GM15510 (cell line): ENCODE results near the gene NUDT6.

Source experiments
- POLR2A ChIP-seq: IDR thresholded peaks from 3 replicates; pipeline ENCODE4 v1.6.1; 2011; ENCODE audit warnings: borderline replicate concordance; ENCODE audit not compliant: insufficient read length; ENCODE audit errors: extremely low read depth

The NUDT6 gene

GRCh38 chr4:122921971-122922876 lies at the start of gene NUDT6:
TSS of gene NUDT6 (minus strand) at chr4:122922597. CDS start at chr4:122922572, 25 bp downstream.
- peak; percentile 52 for TF ChIP-seq POLR2A

- no peak for TF ChIP-seq POLR2A
Measured at GRCh38 chr4:122968227-122968812, 45.9 kb upstream of the NUDT6 start.

GRCh38 chr4:122967231-122967630 lies 44.8 kb upstream of the NUDT6 start:
- no peak for TF ChIP-seq POLR2A

GRCh38 chr4:122966201-122966600 lies 43.8 kb upstream of the NUDT6 start:
- TF ChIP-seq POLR2A, result no peak

- TF ChIP-seq POLR2A, result no peak
Measured at GRCh38 chr4:122963216-122963615, 40.8 kb upstream of the NUDT6 start.

GRCh38 chr4:122960611-122961000 lies 38.2 kb upstream of the NUDT6 start:
- no peak for TF ChIP-seq POLR2A

- no peak for TF ChIP-seq POLR2A
Measured at GRCh38 chr4:122959981-122960610, 37.7 kb upstream of the NUDT6 start.

GRCh38 chr4:122959441-122959840 lies 37.0 kb upstream of the NUDT6 start:
- no peak for TF ChIP-seq POLR2A

- TF ChIP-seq POLR2A, result no peak
Measured at GRCh38 chr4:122958505-122958904, 36.1 kb upstream of the NUDT6 start.

- TF ChIP-seq POLR2A, result no peak
Measured at GRCh38 chr4:122953924-122954323, 31.5 kb upstream of the NUDT6 start.

- no peak for TF ChIP-seq POLR2A
Measured at GRCh38 chr4:122952028-122952427, 29.6 kb upstream of the NUDT6 start.

GRCh38 chr4:122948671-122949070 lies 26.3 kb upstream of the NUDT6 start:
- no peak for TF ChIP-seq POLR2A

GRCh38 chr4:122946142-122946541 lies 23.7 kb upstream of the NUDT6 start:
- no peak for TF ChIP-seq POLR2A

GRCh38 chr4:122932763-122933162 lies 10.4 kb upstream of the NUDT6 start:
- TF ChIP-seq POLR2A, result no peak

- no peak for TF ChIP-seq POLR2A
Measured at GRCh38 chr4:122930862-122931261, 8.5 kb upstream of the NUDT6 start.

GRCh38 chr4:122928930-122929329 lies 6.5 kb upstream of the NUDT6 start:
- no peak for TF ChIP-seq POLR2A

GRCh38 chr4:122922877-122923511 lies 597 bp upstream of the NUDT6 start:
- TF ChIP-seq POLR2A, result peak; percentile 49
